Transverse colon (tissue), 4 donors: Measurements from ENCODE around the gene ALDOC.

Experiments
- CTCF ChIP-seq, 5 experiments: fragments of 200-600 bp in 3 of 5; fragments of 450-650 bp in 2 of 5; sonication (generic) in 3 of 5; IDR thresholded peaks; 1 replicate in 2 of 5; 2 replicates in 3 of 5; pipeline ENCODE4 v1.5.1; 2016 to 2017; ENCODE audit warnings: antibody characterized with exemption in 5 of 5, inconsistent platforms in 3 of 5, mild to moderate bottlenecking in 2 of 5, moderate library complexity in 1 of 5
- POLR2AphosphoS5 ChIP-seq, 3 donors: sonication (generic); formaldehyde crosslinking; IDR thresholded peaks; one replicate each; pipeline ENCODE4 v1.6.1; 2016; ENCODE audit warnings: antibody characterized with exemption in 3 of 3

- TF ChIP-seq CTCF (IDR thresholded peaks at IDR 0.05), result no peak
- TF ChIP-seq POLR2AphosphoS5 (IDR thresholded peaks at IDR 0.05), result no peak
Measured at GRCh38 chr17:28623696-28624095, 47.0 kb upstream of the ALDOC start.
